Neuron (in vitro differentiated cells): ENCODE measurements around the gene LDAF1.
"Not testable (repeated sequence)": the region's sequence is repeated elsewhere in the genome, so short reads cannot be mapped to it uniquely, and the experiment has no call there.

Experiments used
- H2AFZ ChIP-seq: one replicate; pipeline ENCODE4 v1.6.1; 2013; ENCODE audit warnings: low read depth, mild to moderate bottlenecking, inconsistent platforms, low read length, moderate library complexity
- H3K27me3 ChIP-seq: one replicate; pipeline ENCODE4 v1.6.1; 2013; ENCODE audit warnings: low read length; ENCODE audit not compliant: insufficient read depth
- H3K36me3 ChIP-seq: one replicate; pipeline ENCODE4 v1.6.1; 2013; ENCODE audit warnings: low read length; ENCODE audit not compliant: insufficient read depth
- H3K4me1 ChIP-seq: one replicate; pipeline ENCODE4 v1.6.1; 2013; ENCODE audit warnings: low read length; ENCODE audit not compliant: insufficient read depth
- H3K4me3 ChIP-seq: 2 replicates; pipeline ENCODE4 v1.5.1; 2013; ENCODE audit warnings: mild to moderate bottlenecking, low read length, moderate library complexity
- H3K9me3 ChIP-seq: one replicate; pipeline ENCODE4 v1.6.1; 2013; ENCODE audit warnings: low read length

Gene LDAF1

DNA sequence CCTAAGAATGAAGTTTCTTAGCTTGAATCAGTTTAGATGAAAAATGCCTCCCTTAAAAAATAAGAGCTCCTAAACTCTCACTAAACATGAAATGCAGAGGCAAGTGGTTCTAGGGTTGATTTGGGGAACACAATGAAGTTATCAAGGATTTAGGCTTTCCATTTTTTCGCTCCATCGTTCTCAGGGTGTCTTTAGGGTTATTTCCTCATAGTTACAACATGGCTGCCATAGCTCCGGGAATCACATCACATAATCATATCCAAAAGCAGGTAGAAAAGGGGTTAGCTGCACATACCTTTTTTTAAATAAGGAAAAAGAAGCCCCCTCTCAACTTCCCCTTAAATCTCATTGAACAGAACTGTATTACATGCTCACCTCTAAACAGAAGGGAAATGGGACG lies 31.5 kb downstream of the LDAF1 start:
- H2AFZ ChIP-seq: no peak overlapping the region
- no peaks in the 10 kb centered on the region for H3K36me3 ChIP-seq
- no peak overlapping the region for H3K4me3 ChIP-seq
- no peaks in the 10 kb centered on the region for H3K9me3 ChIP-seq
- no peaks in the 10 kb centered on the region for H3K4me1 ChIP-seq
- no peaks in the 10 kb centered on the region for H3K27me3 ChIP-seq

DNA sequence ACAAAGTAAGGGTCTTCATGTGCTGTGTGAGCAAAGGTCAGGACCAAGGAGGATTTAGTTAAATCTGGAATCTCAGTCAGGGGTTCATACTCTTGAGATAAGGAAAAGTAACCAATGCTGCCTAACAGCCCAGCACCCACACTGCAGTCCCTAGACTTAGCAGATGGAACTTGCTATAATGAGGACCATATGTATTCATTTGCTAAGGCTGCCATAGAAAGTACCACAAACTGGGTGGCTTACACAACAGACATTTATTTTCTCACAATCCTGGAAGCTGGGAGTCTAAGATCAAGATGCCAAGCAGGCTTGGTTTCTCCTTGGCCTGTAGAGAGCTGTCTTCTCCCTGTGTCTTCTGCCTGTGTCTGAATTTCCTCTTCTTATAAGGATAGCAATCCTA lies 32.1 kb downstream of the LDAF1 start:
- Histone ChIP-seq H3K36me3 (no peaks in the 10 kb centered on the region), H3K27me3 (no peaks in the 10 kb centered on the region), H2AFZ (no peak overlapping the region), H3K4me1 (no peaks in the 10 kb centered on the region), H3K9me3 (no peaks in the 10 kb centered on the region), H3K4me3 (no peak overlapping the region)

GRCh38 chr16:21192991-21193390 lies 34.5 kb downstream of the LDAF1 start:
- Histone ChIP-seq H3K4me3 (no peak overlapping the region), H3K36me3 (no peaks in the 10 kb centered on the region), H3K27me3 (no peaks in the 10 kb centered on the region), H3K4me1 (no peaks in the 10 kb centered on the region), H3K9me3 (no peaks in the 10 kb centered on the region), H2AFZ (no peak overlapping the region)

GRCh38 chr16:21194771-21195301 lies 36.4 kb downstream of the LDAF1 start:
- Histone ChIP-seq H3K9me3 (no peaks in the 10 kb centered on the region), H2AFZ (no peak overlapping the region), H3K4me3 (no peak overlapping the region), H3K4me1 (no peaks in the 10 kb centered on the region), H3K36me3 (no peaks in the 10 kb centered on the region), H3K27me3 (no peaks in the 10 kb centered on the region)

GRCh38 chr16:21195330-21195729 lies 36.9 kb downstream of the LDAF1 start:
- H3K4me1 ChIP-seq, H3K9me3 ChIP-seq, H2AFZ ChIP-seq, H3K4me3 ChIP-seq, H3K36me3 ChIP-seq, H3K27me3 ChIP-seq: not testable (repeated sequence)

- Histone ChIP-seq H3K36me3 (no peaks in the 10 kb centered on the region), H3K4me1 (no peaks in the 10 kb centered on the region), H3K9me3 (no peaks in the 10 kb centered on the region), H2AFZ (no peak overlapping the region), H3K4me3 (no peak overlapping the region), H3K27me3 (no peaks in the 10 kb centered on the region)
Measured at GRCh38 chr16:21197112-21197511, 38.6 kb downstream of the LDAF1 start.

GRCh38 chr16:21197621-21198020 lies 39.1 kb downstream of the LDAF1 start:
- H2AFZ ChIP-seq: no peak overlapping the region
- no peaks in the 10 kb centered on the region for H3K4me1 ChIP-seq
- H3K27me3 ChIP-seq: no peaks in the 10 kb centered on the region
- no peak overlapping the region for H3K4me3 ChIP-seq
- no peaks in the 10 kb centered on the region for H3K36me3 ChIP-seq
- no peaks in the 10 kb centered on the region for H3K9me3 ChIP-seq

- no peaks in the 10 kb centered on the region for H3K27me3 ChIP-seq
- no peaks in the 10 kb centered on the region for H3K9me3 ChIP-seq
- H3K36me3 ChIP-seq: no peaks in the 10 kb centered on the region
- no peaks in the 10 kb centered on the region for H3K4me1 ChIP-seq
- no peak overlapping the region for H2AFZ ChIP-seq
- H3K4me3 ChIP-seq: no peak overlapping the region
Measured at GRCh38 chr16:21199607-21200218, 41.2 kb downstream of the LDAF1 start.

GRCh38 chr16:21203155-21203797 lies 44.8 kb downstream of the LDAF1 start:
- Histone ChIP-seq H3K9me3 (no peaks in the 10 kb centered on the region), H3K36me3 (no peaks in the 10 kb centered on the region), H3K4me1 (no peaks in the 10 kb centered on the region), H3K4me3 (no peak overlapping the region), H3K27me3 (no peaks in the 10 kb centered on the region), H2AFZ (no peak overlapping the region)

- Histone ChIP-seq H3K9me3 (no peaks in the 10 kb centered on the region), H2AFZ (no peak overlapping the region), H3K36me3 (no peaks in the 10 kb centered on the region), H3K27me3 (no peaks in the 10 kb centered on the region), H3K4me3 (no peak overlapping the region), H3K4me1 (no peaks in the 10 kb centered on the region)
Measured at GRCh38 chr16:21205303-21205702, 46.8 kb downstream of the LDAF1 start.

- Histone ChIP-seq H3K4me1 (no peaks in the 10 kb centered on the region), H3K27me3 (no peaks in the 10 kb centered on the region), H3K36me3 (no peaks in the 10 kb centered on the region), H2AFZ (no peak overlapping the region), H3K9me3 (no peaks in the 10 kb centered on the region), H3K4me3 (no peak overlapping the region)
Measured at GRCh38 chr16:21206550-21206949, 48.1 kb downstream of the LDAF1 start.

- Histone ChIP-seq H3K4me3 (no peak overlapping the region), H2AFZ (no peak overlapping the region), H3K36me3 (no peaks in the 10 kb centered on the region), H3K27me3 (no peaks in the 10 kb centered on the region), H3K4me1 (no peaks in the 10 kb centered on the region), H3K9me3 (no peaks in the 10 kb centered on the region)
Measured at GRCh38 chr16:21208446-21209230, 50.2 kb downstream of the LDAF1 start.

DNA sequence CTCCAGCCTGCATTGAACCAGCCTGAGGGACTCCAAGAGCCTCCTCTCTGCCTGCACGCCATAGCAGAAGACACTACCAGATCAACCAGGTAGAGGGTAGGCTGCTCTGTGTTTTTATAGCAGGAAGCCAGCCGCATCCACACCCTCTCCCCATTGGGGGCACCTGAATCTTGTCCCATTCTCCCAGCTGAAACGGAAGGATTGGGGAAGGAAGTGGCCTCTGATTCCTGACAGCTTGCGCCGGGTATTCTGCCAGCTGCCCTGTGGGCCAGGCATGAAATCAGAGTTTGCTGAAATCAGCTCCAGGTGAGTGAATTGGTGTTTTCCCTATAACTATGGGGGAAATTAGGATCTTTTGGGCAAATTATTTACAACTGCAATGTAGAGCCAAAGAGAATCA lies 53.0 kb downstream of the LDAF1 start, which contains the start of gene ZP2:
TSS of gene ZP2 (minus strand) at position 89 of the 400 bp plus-strand sequence. CDS start at position 62, 27 bp downstream.
- Histone ChIP-seq H3K36me3 (no peaks in the 10 kb centered on the region), H3K9me3 (no peaks in the 10 kb centered on the region), H3K4me3 (no peak within 1 kb of the TSS), H3K27me3 (no peaks in the 10 kb centered on the region), H3K4me1 (no peaks in the 10 kb centered on the region), H2AFZ (no peak within 1 kb of the TSS)
